GM21723 (cell line): ENCODE data around the gene ALDOA.
A peak's percentile ranks its signal among the peaks of the same experiment; 100 is the strongest.
"Not testable (repeated sequence)": the region's sequence is repeated elsewhere in the genome, so short reads cannot be mapped to it uniquely, and the experiment has no call there.

ENCODE experiments used
- ATAC-seq: cut with Tn5 transposase; IDR thresholded peaks from one replicate; pipeline ENCODE4 v1.9.1; 2021; ENCODE audit warnings: mild to moderate bottlenecking, moderate library complexity; ENCODE audit not compliant: unreplicated experiment

ALDOA gene

GRCh38 chr16:30040690-30041089 is 24.9 kb upstream of the ALDOA start:
- ATAC-seq: not testable (repeated sequence)

- no peak for ATAC-seq
Measured at GRCh38 chr16:30041841-30042240, 23.7 kb upstream of the ALDOA start.

GRCh38 chr16:30046178-30046577 is 19.4 kb upstream of the ALDOA start:
- no peak for ATAC-seq

GRCh38 chr16:30046588-30046987 is 19.0 kb upstream of the ALDOA start:
- ATAC-seq: no peak

GRCh38 chr16:30049871-30050270 is 15.7 kb upstream of the ALDOA start:
- no peak for ATAC-seq

GRCh38 chr16:30051518-30051917 is 14.0 kb upstream of the ALDOA start:
- ATAC-seq: no peak

- peak; percentile 67 for ATAC-seq
Measured at GRCh38 chr16:30052671-30053372, 12.7 kb upstream of the ALDOA start.

GRCh38 chr16:30053376-30054015 is 12.1 kb upstream of the ALDOA start:
- peak; percentile 8 for ATAC-seq

- ATAC-seq: no peak
Measured at GRCh38 chr16:30054451-30054850, 11.1 kb upstream of the ALDOA start.

GRCh38 chr16:30054959-30055553 is 10.5 kb upstream of the ALDOA start:
- no peak for ATAC-seq

GRCh38 chr16:30060346-30060745 is 5.2 kb upstream of the ALDOA start:
- no peak for ATAC-seq

- no peak for ATAC-seq
Measured at GRCh38 chr16:30060836-30061554, 4.6 kb upstream of the ALDOA start.

GRCh38 chr16:30063278-30063892 is 2.2 kb upstream of the ALDOA start:
- ATAC-seq: peak; percentile 3

GRCh38 chr16:30063893-30064728 is 1.4 kb upstream of the ALDOA start:
- peak; percentile 41 for ATAC-seq

- peak; percentile 0 for ATAC-seq
Measured at GRCh38 chr16:30064729-30065101, 845 bp upstream of the ALDOA start.

GRCh38 chr16:30065943-30066760 is 592 bp downstream of the ALDOA start:
- ATAC-seq: peak; percentile 4

GRCh38 chr16:30066761-30067583 is 1.4 kb downstream of the ALDOA start:
- no peak for ATAC-seq

- no peak for ATAC-seq
Measured at GRCh38 chr16:30067584-30067916, 2.0 kb downstream of the ALDOA start.

- ATAC-seq: no peak
Measured at GRCh38 chr16:30068333-30068732, 2.8 kb downstream of the ALDOA start.
